Measurements from ENCODE around the gene RIPK4.

Gene RIPK4

DNA sequence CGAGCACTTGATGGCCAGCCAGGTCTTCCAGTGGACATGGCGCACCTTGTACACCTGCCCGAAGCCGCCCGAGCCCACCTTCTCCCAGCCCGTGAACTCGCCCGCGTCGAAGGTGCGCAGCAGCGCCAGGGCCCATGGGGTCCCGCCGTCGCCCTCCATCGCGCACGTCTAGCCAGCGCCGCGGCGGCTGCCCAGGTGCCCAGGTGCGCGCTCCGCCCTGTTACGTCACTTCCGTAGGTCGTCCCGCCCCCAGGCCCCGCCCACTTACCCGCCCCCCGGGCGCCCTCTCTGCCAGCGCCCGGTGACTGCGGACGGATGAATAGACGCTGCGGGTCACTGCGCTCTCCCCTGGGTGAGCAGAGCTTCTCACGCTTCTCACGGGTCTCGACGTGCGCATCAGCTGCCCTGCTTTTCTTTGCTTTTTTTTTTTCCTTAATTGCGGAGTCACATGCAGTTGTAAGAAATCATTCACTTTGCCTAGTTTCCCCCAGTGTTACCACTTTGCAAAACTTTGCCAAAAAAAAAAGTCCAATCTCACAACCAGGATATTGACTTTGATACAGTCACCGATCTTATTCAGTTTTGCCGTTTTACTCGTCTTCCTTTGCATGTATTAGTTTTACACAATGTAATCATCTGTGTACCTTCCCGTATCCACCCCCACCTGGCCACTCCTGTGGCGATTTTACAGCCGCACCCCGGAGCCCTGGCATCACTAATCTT, at the start of gene RIPK4:
TSS of gene RIPK4 (minus strand) at position 170 of the 723 bp plus-strand sequence. CDS start at position 159, 11 bp downstream.
- DNase-seq (ENCODE audit: low spot score) = no peak

GRCh38 chr21:41815652-41816582, 49.1 kb upstream of the RIPK4 start:
- no peak for DNase-seq (ENCODE audit: low spot score)

- no peak for DNase-seq (ENCODE audit: low spot score)
Measured at GRCh38 chr21:41813226-41813625, 46.4 kb upstream of the RIPK4 start.

DNA sequence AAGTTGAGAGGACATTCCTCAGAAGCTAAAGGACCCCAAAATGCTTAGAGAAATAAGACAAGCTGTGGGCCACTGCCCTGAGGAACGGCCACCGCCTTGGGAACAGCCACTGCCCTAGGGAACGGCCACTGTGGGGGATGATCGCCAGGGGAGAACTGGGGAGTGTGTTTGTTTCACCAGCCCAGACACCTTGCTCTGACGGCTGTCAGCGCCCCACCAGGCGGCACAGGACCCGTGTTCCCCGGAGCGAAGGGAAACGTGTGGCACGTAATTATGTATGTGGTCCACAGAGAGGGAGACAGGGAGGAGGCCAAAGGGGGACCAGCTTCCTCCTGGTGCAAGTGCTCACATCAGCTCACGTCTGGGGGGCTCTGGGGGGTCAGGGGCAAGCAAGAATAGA, 45.8 kb upstream of the RIPK4 start:
- no peak for DNase-seq (ENCODE audit: low spot score)

DNA sequence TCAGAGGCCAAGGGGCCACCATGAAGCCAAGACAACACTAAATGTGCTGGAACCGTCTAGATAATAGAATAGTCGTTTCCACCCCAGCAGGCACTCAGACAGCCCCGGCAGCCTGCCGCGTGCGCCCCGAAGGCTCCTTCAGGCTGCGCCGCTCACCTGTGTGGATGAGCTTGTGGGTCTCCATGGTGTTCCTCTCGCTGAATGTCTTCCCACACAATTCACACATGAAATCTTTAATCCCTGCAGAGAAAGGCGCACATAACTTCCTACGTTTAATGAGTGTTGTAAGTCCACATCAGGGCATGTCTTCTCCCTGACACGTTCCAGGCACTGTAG, 43.7 kb upstream of the RIPK4 start:
- DNase-seq (ENCODE audit: low spot score) = no peak

DNA sequence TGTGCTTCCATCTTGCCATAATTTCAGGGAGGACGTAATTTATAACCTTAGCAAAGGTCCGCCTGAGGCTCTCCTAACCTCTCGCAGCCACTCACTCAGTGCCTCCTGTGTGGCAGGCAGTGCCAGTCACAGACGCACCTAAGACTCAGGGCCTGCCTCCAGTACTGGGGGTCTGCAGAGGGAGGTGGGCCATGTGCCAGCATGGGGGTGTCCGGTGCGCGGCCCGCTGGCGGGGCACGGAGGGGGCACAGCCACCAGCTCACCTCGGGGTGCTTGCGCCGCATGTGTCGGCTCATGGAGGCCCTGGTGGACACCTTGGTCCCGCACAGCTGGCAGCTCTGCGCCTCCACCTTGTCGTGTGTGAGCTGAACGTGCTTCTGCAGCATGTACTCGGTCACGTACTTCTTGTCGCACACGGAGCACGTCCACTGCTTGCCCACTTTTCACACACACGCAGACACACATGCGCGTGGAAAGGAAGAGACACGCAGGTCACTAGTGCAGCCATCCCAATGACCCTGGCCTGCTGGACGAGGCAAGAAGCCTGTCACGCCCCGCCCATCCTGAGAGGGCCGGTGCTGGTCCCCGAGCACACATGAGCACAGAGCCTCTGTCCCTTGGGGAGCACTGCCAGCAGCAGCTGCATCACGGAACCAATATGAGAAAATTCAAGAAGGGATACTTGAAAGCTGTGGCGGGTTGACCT, 43.2 kb upstream of the RIPK4 start:
- DNase-seq (ENCODE audit: low spot score) = no peak

GRCh38 chr21:41808846-41809245, 42.0 kb upstream of the RIPK4 start:
- DNase-seq (ENCODE audit: low spot score) = no peak

DNA sequence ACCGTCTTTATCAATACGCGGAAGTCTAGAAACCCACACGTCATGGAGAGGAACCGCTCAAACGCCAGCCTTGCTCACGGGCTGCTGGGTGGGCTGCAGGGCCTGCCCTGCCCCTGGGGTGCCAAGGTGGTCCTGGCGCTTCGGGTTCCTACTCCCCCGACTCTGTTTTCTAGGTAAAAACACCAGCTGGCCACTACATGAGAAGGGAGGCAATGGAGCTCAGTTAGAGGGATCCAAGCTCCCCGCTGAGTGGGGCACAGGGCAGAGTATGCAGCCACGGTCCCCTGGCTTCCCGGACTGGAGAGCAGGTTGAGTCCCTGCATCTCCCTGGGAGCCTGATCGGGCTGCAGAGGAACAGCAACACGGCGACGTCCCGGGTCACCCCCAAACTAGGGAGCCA, 41.2 kb upstream of the RIPK4 start:
- DNase-seq (ENCODE audit: low spot score) = no peak

GRCh38 chr21:41806773-41807172, 39.9 kb upstream of the RIPK4 start:
- no peak for DNase-seq (ENCODE audit: low spot score)

- DNase-seq (ENCODE audit: low spot score) = no peak
Measured at GRCh38 chr21:41805643-41806042, 38.8 kb upstream of the RIPK4 start.

DNA sequence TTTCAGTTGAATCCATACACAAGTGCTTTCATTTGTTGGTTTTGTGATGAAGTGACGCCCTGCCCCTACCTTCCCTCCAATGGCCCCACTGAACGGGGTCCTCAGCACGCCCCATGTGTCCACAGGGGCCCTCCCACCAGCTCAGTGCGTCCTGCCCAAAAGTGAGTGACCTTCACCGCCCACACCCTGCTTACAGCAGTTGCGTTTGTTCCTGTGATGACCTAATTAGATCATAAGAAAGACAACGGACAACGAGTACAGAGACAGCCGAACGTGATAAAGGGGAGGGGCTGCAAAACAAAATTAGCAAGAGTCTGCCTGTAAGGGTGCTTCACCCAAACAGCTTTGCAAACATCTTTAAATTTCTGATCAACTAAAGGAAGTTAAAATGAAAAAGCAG, 38.2 kb upstream of the RIPK4 start:
- no peak for DNase-seq (ENCODE audit: low spot score)

DNA sequence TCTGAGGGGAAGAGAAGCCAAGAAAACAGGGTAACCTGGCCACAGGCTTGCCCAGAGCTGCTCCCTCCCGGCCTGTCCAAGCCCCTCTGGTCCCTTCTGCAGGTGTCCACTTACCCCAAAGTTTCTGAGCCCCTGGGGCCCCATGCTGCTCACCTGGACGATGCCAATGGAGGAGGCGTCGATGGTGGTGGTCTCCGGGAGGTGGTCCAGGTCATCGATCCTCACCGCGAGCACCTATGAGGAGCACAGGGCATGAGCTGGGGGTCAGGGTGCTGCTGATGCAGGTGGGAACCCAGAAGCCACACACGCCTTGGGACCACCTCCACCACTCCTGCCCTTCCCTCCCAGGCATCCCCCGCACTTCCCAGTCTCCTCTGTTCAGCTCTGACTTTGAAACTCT, 37.5 kb upstream of the RIPK4 start:
- no peak for DNase-seq (ENCODE audit: low spot score)

DNA sequence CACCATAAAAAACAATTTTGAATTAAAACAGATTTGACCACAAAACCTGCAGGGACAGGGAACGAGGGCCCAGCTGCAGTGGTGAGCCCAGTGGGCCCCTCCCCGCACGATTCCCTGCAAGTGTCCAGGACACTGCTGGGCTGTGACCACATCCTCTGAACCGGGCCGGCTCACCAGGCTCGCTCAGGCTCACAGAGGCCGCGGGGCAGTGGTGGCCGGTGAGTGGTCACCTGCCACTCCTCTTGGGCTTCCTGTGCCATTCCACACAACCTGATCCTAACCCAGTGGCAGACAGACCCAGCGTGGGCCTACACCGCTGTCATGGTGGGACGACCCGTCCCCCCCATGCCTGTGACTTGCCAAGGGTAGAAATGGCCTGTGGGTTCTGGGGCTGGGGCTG, 36.5 kb upstream of the RIPK4 start:
- no peak for DNase-seq (ENCODE audit: low spot score)

DNA sequence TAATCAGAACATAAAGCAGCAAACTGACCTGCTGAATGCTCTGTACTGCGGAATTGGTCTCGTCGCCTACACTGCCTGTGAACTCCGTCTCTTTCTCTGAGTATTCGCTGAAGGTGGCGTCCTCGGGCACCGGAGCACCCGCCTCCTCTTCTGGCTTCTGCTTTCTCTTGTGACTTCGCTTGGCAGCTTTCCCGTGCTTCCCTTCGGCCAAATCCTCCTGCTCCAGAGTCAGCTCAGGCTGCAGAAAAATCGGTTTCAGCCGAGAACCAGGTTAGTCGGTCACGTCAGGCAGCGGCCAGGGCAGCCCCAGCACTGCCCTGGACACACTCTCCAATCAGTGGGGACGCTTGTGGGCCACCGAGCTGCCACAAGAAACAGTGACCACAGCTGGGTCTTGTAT, 35.8 kb upstream of the RIPK4 start:
- peak; percentile 66 for DNase-seq (ENCODE audit: low spot score)

DNA sequence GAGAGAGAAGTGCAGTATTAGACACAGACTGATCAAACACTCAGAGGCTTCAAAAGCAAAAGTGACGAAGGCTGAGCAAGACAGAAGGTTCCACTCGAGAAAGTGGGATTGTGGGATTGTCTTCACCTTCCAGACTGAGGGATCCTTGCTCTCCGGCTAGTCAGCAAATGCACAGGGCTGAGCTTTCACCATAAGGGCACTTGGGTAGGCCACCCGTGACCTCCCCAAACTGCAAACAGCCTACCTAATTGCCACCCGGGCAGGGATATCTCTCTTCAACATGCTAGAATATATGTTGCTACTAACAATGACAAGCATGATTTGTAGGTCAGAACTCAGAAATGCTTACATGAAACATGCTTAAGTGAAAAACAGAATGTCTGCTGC, 35.3 kb upstream of the RIPK4 start:
- no peak for DNase-seq (ENCODE audit: low spot score)

GRCh38 chr21:41801321-41802197, 34.7 kb upstream of the RIPK4 start:
- DNase-seq (ENCODE audit: low spot score) = no peak

- DNase-seq (ENCODE audit: low spot score) = no peak
Measured at GRCh38 chr21:41800425-41801320, 33.8 kb upstream of the RIPK4 start.

DNA sequence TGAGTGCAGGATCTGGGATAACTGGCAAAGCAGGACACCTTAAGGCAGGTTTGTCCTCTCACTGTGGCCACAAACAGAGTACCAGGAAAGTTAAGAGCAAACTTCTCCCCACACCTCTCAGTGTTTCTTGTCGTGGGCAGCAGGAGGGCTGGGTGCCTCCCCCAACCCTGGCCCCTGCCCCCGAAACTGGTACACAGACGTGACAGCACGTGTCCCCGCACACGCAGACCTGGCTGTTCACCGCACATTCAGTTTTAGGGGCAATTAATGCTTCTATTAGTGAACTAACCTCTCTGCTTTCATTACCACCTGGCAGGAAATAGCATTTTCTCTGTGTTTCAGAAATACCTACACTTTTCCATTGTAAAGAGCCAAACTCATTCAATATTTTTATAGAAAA, 32.9 kb upstream of the RIPK4 start:
- no peak for DNase-seq (ENCODE audit: low spot score)

GRCh38 chr21:41798326-41798725, 31.5 kb upstream of the RIPK4 start:
- DNase-seq (ENCODE audit: low spot score) = no peak

- no peak for DNase-seq (ENCODE audit: low spot score)
Measured at GRCh38 chr21:41796476-41797080, 29.7 kb upstream of the RIPK4 start.
